Suppressor macrophage (primary cell): ENCODE data around the gene SLC6A6.

Experiments used
- DNase-seq, 4 experiments: peaks; one replicate each; pipeline ENCODE4 v3.0.0-alpha.2; 2020 to 2022

The SLC6A6 gene

GRCh38 chr3:14422016-14422963 is 19.9 kb downstream of the SLC6A6 start:
- no peak for DNase-seq

- no peak for DNase-seq
Measured at GRCh38 chr3:14423197-14423743, 20.9 kb downstream of the SLC6A6 start.

- no peak for DNase-seq
Measured at GRCh38 chr3:14423963-14424362, 21.6 kb downstream of the SLC6A6 start.

GRCh38 chr3:14424711-14425580 is 22.5 kb downstream of the SLC6A6 start:
- DNase-seq, result peak; percentile 48 to 73 (median 64)

DNA sequence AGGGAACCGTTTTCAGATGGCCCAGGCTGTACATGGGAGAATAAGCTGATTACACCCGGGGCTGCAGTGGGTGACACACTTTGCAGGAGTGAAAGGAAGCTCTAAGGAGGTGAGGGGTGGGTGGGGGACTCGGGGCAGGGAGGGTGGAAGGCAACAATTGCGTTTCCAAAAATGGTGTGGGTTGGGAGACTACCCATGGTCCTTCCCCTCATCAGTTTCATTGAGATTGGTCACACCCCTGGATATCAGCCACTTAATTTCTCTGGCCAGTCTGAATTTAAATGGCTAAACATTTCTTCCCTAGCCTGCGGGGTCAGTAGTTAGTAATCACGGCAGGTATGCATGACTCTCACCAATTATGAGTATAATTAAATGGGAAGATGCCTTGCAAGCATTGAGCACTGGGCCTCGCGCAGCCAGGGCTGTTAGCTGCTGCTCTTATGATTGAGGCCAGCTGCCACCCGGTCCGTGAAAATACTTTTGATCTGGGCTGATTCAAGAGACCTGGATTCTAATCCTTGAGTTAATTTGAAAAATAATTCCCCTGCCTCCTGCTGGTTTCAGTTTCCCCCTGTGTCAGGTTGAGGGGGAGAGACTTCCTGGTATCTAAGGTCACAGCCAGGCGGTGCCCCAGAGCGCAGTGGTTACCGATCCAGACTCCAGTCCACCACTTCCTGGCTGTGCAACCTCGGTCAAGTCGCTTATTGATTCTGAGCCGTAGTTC is 23.3 kb downstream of the SLC6A6 start:
- peak; percentile 63 to 81 (median 79) for DNase-seq

DNA sequence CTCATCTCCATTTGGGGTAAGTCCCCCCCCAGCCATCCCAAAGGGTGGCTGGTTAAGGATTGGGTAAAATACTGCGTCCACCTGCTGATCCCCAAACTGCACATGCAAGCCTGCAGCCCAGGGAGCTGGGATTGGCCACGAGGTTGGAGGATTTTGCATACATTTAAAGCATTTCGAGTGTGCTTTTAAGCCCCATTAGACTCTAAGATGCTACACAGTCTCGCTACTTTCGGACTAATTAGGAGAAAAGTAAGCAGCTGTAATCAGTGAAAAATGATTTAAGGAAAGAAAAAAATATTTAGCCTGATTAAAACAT is 23.9 kb downstream of the SLC6A6 start:
- DNase-seq, result no peak

- DNase-seq, result no peak
Measured at GRCh38 chr3:14428087-14429033, 26.0 kb downstream of the SLC6A6 start.

DNA sequence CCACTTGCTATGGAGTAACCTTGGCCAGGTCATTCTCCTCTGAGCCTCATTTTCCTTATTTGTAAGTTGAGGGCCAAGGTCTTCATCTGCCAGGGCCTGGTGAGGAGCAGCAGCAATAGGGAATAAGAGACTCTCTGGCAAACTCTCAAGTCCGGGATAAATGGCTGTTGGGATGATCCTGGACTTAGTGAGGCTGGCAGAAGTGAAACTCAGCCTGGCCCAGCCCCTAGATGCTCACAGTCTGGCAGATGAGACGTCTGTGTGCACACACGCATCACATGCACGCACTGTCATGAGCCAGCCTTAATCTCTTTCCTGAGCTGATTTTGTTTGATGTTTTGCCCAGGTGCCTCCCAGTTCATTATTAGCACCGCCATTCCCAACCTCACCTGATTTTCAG is 26.8 kb downstream of the SLC6A6 start:
- DNase-seq, result peak; percentile 81 to 85 (median 84)

DNA sequence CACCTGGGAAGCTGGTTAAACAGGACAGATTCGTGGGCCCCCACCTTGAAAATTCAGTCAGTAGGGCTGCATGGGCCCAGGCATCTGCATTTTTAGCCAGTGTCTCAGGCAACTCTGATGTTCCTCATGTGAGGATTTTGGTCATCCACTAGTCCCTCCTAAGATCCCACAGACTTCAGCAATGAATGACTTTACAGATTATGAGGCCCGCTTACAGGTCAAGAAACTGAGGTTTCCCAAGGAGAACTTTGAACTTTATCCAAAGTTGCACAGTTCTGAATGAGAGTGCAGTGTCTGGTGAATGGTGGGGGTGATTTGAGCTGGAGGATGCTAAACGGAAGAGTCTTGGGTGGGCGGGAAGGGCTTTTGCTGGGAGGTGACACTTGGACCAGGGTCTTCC is 27.2 kb downstream of the SLC6A6 start:
- DNase-seq, result peak in 2 of 4 experiments; percentile 59 to 71

GRCh38 chr3:14430053-14430452 is 27.6 kb downstream of the SLC6A6 start:
- DNase-seq, result no peak

DNA sequence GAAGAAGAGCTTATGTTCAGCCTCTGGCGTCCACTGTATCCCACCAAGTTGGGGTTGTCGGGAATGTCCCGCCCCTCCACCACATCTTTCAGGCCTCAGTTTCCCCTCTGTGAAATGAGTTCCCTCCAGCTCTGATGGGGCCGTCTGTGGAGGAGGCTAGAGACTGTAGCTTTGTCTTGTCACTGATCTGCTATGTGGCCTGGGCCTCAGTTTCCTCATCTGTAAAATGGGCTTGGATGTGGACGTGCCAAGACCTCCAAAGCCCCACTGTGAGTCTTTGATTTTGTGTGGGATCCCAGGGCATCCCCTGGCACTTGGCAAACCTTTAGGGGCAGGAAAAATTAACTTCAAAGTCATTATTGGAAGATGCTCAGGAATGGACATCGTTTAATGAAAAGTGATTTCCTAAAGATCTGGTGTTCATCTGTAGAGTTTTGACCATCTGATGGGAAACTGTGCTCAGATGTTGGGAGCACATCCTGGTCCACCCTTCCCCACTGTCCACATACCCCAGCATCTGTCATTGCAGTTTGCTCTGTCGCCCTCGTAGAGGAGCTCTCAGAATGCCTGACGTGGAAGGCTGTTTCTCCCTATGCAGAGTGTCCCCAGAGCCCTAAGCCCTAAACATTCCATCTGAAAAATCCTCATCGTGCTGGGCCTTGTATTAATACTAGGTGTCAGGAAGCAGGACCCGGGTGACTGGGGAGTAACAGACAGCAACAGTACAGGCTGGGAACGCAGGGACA is 28.5 kb downstream of the SLC6A6 start:
- DNase-seq, result no peak

DNA sequence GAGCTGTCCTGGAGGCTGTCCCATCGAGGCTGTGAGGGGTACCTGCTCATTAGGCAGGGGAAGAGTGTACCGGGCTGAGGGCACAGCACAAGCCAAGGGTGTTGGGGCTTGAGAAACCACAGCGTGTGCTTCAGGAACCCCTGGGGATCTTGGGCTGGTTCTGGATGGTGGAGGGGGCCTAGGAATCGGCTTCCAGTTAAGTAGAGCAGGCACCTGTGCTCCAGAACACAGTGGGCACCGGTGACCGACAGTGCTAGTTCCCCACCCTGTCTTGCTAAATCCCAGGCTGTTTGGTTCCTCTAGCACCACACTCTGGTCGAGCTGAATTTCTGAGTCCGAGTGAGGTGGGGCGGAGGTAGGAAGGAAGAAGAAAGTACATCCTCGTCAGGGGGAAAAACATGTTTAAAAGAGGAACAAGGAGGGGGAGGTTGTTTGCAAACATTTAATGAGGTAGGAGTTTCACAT is 29.1 kb downstream of the SLC6A6 start:
- peak in 2 of 4 experiments; percentile 79 to 81 for DNase-seq

GRCh38 chr3:14431917-14432834 is 29.8 kb downstream of the SLC6A6 start:
- peak; percentile 94 to 98 (median 96) for DNase-seq

- DNase-seq, result no peak
Measured at GRCh38 chr3:14433106-14433505, 30.7 kb downstream of the SLC6A6 start.

DNA sequence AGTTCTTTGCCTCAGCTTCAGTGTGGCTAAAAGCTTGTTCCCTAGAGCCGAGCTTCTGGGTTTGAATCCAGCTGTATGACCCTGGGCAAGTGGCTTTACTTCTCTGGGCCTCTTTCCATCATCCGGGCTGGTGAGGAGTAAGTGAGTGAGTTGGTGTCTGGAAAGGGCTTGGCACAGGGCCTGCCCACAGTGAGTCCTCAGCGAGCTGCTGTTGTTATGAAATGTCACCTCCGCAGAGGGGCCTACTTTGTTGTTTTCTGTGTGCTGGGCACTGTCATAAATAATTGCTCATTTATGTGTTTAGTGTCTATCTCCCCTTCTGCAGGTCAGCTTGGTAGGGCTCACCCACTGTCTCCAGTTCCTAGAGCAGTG is 31.7 kb downstream of the SLC6A6 start:
- peak; percentile 62 to 81 (median 76) for DNase-seq

- DNase-seq, result peak; percentile 69 to 84 (median 83)
Measured at GRCh38 chr3:14434498-14435151, 32.2 kb downstream of the SLC6A6 start.

GRCh38 chr3:14435175-14436014 is 33.0 kb downstream of the SLC6A6 start:
- DNase-seq, result peak in 3 of 4 experiments; percentile 55 to 62 (median 61)

DNA sequence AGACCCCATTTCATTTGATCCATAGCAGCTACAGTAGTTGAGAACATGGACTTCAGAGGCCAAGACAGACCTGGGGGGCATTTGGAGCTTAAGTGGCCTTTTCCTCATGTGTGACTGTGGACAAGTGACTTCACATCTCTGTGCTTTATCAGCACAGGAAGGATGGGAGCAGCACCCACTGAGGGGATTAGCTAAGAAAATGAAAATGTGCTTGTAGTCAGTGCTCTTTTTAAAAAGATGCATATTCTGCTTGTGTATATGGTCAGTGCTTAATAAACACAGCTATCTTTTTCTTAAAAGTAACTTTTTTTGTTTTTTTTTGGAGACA is 34.5 kb downstream of the SLC6A6 start:
- DNase-seq, result no peak
